PFSK-1 (cell line): ENCODE results near the gene PSORS1C2.

Source experiments
- POLR2AphosphoS5 ChIP-seq: IDR thresholded peaks from 2 replicates; pipeline ENCODE4 v1.6.1; 2012; ENCODE audit warnings: low read depth, mild to moderate bottlenecking, control low read depth, low read length, moderate library complexity
- SIN3A ChIP-seq: IDR thresholded peaks from 2 replicates; pipeline ENCODE4 v1.6.1; 2012; ENCODE audit warnings: mild to moderate bottlenecking, low read length, moderate library complexity, borderline replicate concordance; ENCODE audit not compliant: insufficient read depth
- TAF1 ChIP-seq: IDR thresholded peaks from 2 replicates; pipeline ENCODE4 v1.6.1; 2012; ENCODE audit warnings: low read length, control low read depth, borderline replicate concordance; ENCODE audit not compliant: insufficient read depth
- TF ChIP-seq, protein P1 (sequence below), 2 experiments: IDR thresholded peaks; 2 replicates each; pipeline versions ENCODE4 v1.6.1 to v1.8.0; 2011 to 2012; ENCODE audit warnings: low read depth in 2 of 2, low read length in 2 of 2, control low read depth in 1 of 2, inconsistent platforms in 1 of 2, mild to moderate bottlenecking in 1 of 2, moderate library complexity in 1 of 2; ENCODE audit not compliant: insufficient read depth in 1 of 2

DNA sequence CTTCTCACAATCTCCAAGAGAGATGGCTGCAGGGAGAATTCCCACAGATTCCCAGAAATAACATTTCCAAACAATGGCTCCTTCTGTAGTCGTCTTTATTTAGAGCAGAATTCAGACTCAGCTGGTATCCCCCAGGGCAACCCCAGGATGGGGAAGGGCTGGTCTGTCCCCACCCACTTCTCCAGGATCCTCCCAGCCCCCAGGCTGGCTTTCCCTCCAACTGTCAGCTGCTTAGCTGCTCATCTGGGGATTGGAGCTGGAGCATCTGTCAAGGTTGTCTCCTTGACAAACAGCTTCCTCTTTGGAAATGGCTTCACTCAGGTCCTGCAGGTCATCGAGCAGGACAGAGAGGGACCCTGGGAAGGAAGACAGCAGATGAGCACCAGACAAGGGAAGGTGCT lies 3.5 kb upstream of the PSORS1C2 start:
- TF ChIP-seq, protein P1, sequence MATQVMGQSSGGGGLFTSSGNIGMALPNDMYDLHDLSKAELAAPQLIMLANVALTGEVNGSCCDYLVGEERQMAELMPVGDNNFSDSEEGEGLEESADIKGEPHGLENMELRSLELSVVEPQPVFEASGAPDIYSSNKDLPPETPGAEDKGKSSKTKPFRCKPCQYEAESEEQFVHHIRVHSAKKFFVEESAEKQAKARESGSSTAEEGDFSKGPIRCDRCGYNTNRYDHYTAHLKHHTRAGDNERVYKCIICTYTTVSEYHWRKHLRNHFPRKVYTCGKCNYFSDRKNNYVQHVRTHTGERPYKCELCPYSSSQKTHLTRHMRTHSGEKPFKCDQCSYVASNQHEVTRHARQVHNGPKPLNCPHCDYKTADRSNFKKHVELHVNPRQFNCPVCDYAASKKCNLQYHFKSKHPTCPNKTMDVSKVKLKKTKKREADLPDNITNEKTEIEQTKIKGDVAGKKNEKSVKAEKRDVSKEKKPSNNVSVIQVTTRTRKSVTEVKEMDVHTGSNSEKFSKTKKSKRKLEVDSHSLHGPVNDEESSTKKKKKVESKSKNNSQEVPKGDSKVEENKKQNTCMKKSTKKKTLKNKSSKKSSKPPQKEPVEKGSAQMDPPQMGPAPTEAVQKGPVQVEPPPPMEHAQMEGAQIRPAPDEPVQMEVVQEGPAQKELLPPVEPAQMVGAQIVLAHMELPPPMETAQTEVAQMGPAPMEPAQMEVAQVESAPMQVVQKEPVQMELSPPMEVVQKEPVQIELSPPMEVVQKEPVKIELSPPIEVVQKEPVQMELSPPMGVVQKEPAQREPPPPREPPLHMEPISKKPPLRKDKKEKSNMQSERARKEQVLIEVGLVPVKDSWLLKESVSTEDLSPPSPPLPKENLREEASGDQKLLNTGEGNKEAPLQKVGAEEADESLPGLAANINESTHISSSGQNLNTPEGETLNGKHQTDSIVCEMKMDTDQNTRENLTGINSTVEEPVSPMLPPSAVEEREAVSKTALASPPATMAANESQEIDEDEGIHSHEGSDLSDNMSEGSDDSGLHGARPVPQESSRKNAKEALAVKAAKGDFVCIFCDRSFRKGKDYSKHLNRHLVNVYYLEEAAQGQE (IDR thresholded peaks at IDR 0.05; ENCODE audit: insufficient read depth in 1 of 2, low read depth in 2 of 2, low read length in 2 of 2), result no peak
- TF ChIP-seq POLR2AphosphoS5, result no peak
- no peak for TF ChIP-seq SIN3A
- TF ChIP-seq TAF1, result no peak
